GM18498 (cell line): ENCODE data around the gene PDLIM5.
A peak's percentile ranks its signal among the peaks of the same experiment; 100 is the strongest.
"Not testable (repeated sequence)": the region's sequence is repeated elsewhere in the genome, so short reads cannot be mapped to it uniquely, and the experiment has no call there.

ENCODE experiments used
- ATAC-seq: cut with Tn5 transposase; IDR thresholded peaks from one replicate; pipeline ENCODE4 v1.9.1; 2021; ENCODE audit warnings: mild to moderate bottlenecking, moderate library complexity; ENCODE audit not compliant: unreplicated experiment

PDLIM5 gene, protein sequence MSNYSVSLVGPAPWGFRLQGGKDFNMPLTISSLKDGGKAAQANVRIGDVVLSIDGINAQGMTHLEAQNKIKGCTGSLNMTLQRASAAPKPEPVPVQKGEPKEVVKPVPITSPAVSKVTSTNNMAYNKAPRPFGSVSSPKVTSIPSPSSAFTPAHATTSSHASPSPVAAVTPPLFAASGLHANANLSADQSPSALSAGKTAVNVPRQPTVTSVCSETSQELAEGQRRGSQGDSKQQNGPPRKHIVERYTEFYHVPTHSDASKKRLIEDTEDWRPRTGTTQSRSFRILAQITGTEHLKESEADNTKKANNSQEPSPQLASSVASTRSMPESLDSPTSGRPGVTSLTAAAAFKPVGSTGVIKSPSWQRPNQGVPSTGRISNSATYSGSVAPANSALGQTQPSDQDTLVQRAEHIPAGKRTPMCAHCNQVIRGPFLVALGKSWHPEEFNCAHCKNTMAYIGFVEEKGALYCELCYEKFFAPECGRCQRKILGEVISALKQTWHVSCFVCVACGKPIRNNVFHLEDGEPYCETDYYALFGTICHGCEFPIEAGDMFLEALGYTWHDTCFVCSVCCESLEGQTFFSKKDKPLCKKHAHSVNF

DNA sequence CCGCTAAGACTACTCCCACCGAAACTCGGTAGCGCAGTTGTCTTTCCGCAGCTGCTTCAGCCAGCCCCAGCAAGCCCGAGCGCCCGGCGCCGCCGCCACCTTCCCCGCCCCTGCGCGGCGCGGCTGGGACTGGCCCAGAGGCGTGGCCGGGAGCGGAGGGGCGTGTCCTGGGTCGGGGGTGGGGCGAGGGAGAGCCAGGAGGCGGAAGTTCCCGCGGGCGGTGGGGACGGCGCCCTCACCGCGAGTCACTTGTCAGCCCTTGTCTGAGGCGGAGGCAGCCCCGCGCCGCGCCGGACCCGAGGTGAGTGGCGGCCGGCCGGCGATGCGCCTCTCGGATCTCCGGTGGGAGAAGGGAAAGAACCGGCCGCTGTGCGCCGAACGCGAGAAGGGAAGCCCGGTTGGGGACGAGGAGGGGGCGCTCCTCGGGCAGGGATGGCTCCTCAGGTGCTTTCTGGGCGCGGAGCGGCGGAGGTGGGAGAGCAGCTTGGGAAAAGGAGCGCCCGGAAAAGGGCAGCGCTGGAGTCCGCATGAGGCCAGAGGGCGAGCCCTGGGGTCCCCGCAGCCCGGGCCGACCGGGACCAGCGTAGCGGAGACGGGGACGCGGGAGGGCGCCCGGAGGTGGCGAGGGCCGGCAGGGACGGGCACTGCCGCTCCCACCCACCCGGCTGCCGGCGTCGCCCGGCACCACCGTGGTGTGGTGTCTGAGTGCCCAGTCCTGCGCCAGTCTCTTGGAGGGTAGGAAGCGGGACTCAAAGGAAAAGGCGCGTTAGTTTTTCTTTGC lies at the start of gene PDLIM5:
Gene PDLIM5 (plus strand): TSS at position 248 of the 781 bp plus-strand sequence. CDS start 3,347 bp downstream, outside the sequence.
- peak; percentile 92 for ATAC-seq

DNA sequence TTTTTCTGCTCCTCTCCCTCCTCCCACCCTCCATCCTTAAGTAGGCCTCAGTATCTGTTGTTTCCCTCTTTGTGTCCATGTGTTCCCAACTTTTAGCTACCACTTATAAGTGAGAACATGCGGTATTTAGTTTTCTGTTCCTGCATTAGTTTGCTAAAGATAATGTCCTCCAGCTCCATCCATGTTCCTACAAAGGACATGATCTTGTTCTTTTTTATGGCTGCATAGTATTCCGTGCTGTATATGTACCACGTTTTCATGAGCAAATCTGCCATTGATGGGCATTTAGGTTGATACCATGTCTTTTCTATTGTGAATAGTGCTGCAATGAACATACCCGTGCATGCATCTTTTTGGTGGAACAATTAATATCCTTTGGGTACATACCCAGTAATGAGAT lies 49.3 kb upstream of the PDLIM5 start:
- ATAC-seq, result not testable (repeated sequence)

DNA sequence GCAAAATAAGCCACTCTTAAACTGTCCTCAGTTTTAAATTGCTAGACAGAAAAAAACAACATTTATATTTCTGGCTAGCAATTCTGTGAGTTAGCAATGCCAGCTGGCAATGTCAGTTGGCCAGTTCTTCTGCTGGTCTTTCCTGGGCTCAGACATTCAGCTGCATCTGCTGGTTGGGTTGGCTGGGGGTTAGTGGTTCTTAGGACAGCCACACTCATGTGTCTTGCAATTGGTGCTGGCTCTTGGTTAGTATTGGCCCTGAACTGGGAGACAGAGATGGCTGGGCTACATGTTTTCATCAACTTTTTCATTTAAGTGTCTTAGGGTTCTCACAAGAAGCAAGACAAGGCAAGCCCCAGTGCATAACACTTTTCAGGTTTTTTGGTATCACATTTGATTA lies 48.0 kb upstream of the PDLIM5 start:
- ATAC-seq, result no peak

DNA sequence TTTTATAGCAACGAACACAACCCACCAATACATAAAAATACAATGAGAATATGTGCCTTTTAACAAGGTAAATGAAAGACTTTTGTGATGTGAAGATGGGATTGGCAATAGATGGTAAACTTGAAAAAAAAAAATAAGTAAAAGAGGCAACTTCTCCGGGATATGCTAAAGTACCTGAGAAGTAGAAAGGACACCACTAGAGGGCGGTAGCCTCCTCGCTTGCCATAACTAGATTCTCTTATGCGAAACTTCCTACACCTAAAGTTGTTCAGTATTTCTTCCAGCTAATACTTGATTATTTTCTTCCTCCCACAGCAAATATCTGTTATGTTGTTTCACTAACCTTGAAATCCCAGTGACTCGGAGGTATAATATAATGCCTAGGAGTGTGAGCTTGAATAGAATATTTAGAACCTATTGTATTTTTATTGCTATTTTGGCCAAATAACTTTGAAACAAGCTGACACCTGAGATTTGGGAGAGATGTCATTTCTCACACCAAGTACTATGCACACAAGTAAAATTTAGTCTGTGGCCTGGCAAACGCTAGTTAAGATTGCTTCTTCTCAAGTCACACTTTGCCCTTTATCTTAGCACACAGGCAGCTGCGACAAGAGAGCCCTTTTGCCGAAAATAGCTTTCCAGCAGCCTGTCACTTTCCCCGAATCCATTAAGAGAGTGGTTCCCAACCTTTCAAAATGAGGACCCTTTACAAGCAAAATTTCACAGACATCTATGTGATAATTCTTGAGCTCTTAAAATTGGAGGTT lies 44.9 kb upstream of the PDLIM5 start:
- ATAC-seq, result peak; percentile 81

DNA sequence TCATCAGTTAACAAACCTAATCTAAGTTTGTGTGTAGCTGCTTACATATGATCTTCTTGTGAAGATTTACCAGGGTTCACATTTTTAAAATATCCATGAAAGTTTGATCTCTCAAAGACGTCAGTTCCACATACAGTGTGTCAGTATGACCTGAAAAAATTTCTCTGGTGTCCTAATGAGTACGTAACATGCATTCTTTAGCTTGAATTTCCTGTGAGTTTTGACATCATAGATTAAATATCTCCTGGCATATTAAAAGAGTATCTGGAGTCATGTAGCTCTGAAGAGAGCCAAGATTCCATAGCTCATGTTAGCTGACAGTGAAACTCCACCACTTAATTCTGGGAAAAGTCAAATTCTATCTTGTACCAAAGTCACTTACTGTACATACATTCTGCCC lies 43.9 kb upstream of the PDLIM5 start:
- ATAC-seq, result no peak

DNA sequence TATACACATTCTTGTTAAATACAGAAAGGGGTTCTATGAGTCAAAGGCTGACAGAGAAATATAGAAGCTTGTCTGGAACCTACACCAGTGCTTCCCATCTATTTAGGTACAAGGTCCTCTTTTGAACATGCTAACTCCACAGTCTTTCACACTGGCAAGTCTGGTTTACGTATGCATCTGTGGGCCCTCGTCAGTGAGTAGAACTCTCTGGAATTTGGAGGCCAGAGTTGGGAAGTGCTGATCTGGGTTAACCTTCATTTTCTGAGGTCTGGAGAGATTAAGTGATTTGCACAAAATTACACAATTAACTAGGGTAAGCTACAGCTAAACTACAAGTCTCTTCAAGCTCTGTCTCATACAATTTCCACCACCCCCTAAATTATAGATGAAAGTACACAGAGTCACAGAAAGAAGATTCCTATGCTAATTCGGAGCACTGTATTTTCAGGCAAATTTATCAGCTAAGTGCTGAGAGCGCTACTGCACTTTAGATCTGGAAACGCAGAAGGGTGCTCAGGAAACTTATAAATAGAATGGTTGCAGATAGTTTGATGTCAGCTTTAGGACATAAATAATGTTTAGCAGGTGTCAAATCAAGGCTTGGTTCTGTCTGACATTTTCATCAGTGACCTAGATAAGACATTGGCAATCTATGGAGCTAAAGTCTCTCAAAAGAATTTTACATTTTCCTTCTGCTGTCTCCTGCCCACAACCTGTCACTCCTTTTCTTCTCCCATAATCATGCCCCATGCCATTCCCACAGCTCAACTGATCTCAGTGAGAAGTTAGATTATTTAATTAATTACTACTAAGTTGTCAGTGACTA lies 43.0 kb upstream of the PDLIM5 start:
- no peak for ATAC-seq

DNA sequence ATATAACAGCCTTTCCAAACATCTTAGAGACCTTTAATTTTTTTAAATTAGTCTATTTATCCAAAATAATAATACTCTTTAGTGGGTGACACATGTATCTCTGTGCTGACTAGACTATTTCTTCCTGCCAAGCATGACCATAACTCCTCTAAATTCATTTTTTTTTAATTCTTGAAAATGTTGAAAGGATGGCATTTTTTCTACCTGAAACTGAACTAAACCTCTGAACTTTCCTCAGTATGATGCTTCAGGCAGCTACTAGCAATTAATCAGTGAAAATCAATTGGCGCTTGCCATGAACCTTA lies 42.4 kb upstream of the PDLIM5 start:
- ATAC-seq, result no peak

DNA sequence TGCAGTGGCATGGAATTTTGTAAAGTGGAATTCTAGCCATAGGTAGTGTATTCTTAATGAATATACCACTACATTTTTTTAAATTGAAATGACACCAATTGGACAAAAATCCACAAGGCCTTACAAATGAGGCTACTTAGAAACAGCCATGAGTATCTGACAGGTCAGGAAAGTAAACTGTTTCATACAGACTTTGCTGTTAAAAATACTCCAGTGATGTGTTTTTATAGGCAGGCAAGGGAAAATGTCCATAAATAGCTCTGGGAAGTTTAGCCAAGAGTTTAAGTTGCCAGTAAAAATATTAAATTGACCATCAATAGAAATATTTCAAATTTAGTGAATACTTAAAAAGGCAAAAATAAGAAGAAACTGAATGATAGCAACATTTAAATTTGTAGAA lies 41.8 kb upstream of the PDLIM5 start:
- ATAC-seq, result no peak

DNA sequence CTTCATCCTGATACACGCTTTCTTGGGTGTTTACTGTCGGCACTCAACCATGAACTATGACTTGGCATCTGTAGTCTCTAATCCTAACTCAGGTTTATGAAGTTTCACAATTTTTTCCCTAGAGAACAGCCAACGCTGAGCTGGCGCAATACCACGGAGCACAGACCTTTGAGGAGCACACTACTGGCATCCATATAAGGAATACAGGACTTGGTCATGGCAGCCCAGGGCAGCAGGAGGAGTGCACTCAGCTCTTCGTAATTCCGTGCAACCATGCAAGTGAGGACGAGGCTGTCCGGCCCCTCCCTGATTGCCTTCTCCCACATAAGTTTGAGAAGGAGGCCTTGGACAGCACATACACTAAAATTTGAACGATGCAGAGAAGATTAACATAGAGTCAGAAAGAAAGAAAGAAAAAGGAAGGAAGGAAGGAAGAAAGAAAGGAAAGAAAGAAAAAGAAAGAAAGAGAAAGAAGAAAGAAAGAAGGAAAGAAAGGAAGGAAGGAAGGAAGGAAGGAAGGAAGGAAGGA lies 41.0 kb upstream of the PDLIM5 start:
- no peak for ATAC-seq

DNA sequence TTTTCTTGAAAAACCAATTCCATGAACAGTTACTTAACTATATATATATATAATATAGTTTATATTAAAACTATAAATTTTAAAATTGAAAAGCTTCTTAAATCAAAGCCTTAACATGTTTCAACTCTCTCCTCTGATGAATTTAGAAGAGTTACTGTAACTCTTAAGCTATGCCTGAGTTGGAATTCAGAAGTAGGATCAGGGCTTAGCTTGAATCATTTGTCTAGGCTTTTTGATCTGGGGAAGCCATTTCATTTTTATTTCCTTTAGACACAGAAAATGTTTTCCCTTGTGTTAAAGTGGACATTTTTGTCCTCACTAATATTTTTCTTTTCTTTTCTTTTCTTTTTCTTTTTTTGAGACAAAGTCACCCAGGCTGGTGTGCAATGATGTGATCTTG lies 40.4 kb upstream of the PDLIM5 start:
- no peak for ATAC-seq

DNA sequence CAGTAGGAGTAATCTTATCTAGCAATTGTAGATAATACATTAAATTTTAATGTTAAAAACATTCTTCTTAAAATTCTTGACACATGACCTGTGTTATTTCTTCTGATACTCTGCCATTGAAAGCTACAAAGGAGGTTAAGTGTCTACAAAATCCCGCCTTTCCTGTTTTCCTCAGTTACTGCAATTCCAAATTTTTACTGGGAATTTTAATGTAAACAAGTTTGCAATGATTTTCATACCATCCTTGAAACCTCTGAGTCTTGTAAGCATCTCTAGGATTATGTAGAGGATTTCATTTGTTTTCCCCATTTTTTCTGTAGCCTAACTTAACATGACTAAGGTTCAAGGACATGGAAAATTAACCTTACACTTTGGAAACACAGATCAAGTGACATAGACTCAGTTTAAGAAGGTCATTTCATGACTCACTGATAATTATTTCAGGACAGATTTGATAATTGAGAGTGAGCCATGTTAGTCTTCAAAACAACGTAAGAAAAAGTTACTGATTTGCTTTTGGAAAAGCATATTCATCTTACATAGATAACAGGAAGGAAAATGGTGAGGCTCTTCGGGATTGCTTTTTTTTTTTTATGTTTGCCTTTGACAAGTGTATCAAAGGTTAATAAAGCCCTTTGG lies 39.6 kb upstream of the PDLIM5 start:
- ATAC-seq, result no peak

DNA sequence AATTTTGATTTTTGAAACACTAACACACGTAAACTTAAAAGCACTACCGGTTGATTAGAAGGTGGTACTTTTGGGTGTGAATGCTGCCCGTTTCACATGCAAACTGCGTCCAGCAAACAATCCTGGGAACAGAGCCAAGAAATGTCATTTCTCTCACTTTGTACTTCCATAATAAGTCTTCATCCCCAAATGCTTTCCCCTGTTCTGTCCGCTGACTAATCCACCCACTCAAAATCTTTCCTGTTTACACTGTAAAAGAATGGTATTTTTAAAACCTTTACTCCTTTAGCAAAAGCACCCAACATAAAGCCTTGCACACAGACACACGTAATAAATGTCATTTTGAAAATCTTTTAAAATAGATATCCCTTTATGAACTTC lies 39.1 kb upstream of the PDLIM5 start:
- ATAC-seq, result no peak

DNA sequence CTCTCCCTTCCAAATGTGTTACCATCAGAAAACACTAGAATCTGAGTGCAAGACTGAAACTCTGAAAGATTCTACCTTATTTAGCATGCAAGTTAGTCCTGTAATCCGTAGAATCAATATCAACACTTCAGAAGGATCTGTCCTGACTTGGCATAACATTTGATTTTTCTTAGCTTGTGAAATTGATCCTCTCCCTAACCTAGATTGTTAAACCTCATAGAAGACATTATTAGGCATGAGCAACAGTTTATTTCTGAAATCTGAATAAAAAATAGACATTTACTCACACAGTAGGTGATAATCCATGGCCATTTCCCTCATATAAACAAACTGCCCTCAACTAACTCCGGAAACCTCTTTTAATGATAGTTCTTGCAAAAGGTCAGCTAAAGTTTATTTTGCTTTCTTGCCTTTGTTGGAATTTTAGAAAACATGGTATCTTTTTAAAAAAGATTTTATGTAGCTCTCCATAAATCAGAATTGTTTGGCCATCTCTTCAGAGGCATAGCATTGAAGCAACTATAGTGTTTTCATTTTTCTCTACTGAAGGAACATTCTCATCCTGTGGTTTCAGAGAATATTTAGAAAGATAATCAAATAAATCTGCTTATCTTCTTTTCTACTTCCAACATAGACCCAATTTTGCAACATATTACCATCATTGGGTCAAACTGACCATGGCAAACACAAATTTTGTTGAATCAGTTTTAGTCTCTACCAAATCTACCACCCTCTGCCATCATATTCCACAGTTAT lies 38.5 kb upstream of the PDLIM5 start:
- no peak for ATAC-seq

DNA sequence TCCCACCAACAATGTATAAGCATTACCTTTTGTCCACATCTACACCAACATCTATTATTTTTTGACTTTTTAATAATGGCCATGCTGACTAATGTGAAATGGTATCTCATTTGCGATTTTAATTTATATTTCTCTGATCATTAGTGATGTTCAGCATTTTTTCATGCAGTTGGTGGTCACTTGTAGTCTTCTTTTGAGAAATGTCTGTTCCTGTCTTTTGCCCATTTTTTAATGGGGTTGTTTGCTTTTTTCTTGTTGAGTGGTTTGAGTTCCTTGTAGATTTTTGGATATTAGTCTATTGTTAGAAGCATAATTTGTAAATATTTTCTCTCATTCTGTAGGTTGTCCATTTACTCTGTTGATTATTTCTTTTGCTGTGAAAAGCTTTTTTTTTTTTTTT lies 36.8 kb upstream of the PDLIM5 start:
- no peak for ATAC-seq

DNA sequence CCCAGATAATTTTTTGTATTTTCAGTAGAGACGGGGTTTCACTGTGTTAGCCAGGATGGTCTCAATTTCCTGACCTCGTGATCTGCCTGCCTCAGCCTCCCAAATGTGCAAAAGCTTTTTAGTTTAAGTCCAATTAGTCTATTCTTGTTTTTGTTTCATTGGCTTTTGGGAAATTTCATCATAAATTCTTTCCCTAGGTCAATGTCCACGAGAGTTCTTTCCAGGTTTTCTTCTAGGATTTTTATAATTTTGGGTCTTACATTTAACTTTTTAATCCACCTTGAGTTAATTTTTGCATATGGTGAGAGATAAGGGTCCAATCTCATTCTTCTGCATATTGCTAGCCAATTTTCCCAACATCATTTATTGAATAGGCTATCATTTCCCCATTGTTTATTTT lies 36.3 kb upstream of the PDLIM5 start:
- no peak for ATAC-seq

DNA sequence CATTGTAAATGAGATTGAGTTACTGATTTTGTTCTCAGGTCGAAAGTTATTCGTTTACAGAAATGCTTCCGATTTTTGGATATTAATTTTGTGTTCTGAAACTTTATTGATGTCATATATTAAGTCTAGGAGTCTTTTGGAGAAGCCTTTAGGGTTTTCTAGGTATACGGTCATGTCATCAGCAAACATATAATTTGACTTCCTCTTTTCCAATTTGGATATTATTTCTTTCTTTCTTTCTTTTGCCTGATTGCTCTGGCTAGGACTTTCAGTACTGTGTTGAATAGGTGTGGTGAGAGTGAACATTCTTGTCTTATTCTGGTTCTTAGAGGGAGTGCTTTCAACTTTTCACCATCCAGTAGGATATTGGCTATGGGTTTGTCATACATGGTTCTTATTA lies 35.4 kb upstream of the PDLIM5 start:
- no peak for ATAC-seq

DNA sequence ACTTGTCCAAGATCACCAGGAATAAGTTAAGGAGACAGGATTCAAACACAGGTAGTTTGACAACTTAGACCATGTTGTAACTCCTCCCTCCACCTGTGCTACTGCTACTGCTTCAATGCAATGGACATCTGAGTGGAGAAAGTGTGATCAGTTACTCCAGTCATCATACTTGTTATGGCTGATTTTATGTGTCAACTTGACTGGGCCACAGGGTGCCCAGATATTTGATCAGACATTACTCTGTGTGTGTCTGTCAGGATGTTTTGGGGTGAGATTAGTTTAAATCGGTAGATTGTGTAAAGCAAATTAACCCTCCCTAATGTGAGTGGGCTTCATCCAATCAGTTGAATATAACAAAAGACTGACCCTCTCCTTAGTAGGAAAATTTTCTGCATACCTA lies 34.8 kb upstream of the PDLIM5 start:
- ATAC-seq, result no peak

DNA sequence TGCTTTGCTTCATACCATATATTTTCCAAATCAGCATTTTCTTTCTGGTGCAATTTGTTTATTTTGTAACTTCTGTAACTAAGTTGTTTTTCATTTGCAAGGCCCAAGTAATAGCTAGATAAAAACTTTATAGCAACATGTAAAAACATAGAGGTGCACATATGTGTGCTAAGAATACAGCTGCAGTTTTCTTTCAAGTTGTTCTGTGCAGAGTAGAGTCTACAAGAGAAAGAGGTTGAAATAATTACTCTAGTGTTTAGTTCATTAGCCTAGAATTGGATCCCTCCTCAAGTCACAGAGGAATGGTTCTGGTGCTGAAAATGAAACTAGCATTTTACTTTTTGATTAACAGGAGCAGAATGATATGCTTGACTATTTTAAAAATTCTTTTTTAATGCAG lies 32.2 kb upstream of the PDLIM5 start:
- ATAC-seq, result no peak

DNA sequence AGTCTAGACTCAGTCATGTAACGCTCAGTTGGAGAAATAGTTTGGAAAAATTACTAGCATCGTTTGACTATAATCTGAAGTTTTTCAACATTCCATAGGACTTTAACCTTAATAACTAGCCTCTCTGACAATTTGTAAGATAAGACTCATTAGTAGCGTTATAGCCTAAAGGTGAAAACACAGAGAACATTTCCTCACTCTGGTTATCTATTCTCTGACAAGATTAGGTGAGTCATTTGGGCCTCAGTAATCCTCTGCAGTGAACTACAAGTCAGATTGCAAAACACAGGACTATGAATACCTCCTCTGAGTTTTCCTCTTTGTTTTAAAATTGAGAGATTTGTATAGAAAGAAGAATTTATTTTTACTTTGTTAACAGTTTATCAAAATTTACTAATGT lies 31.8 kb upstream of the PDLIM5 start:
- ATAC-seq, result no peak
